Globus pallidus (tissue), 1 donor: ENCODE data around the gene SAT1.

Experiments
- DNase-seq: peaks from one replicate; pipeline ENCODE4 v3.0.0-alpha.2; 2015; ENCODE audit warnings: low spot score

The SAT1 gene

GRCh38 chrX:23810279-23810678 lies 27.3 kb downstream of the SAT1 start:
- DNase-seq, result no peak

GRCh38 chrX:23811108-23811651 lies 28.2 kb downstream of the SAT1 start:
- DNase-seq, result peak; percentile 40

- no peak for DNase-seq
These were observed 28.7 kb downstream of the SAT1 start for GRCh38 chrX:23811656-23812055.

- no peak for DNase-seq
These were observed 30.8 kb downstream of the SAT1 start for GRCh38 chrX:23813808-23814207.

- no peak for DNase-seq
These were observed 32.4 kb downstream of the SAT1 start for GRCh38 chrX:23815376-23815775.

- DNase-seq, result no peak
These were observed 33.2 kb downstream of the SAT1 start for GRCh38 chrX:23816179-23816578.

- DNase-seq, result no peak
These were observed 35.0 kb downstream of the SAT1 start for GRCh38 chrX:23817979-23818336.

GRCh38 chrX:23819385-23820234 lies 36.6 kb downstream of the SAT1 start:
- no peak for DNase-seq

- DNase-seq, result no peak
These were observed 37.3 kb downstream of the SAT1 start for GRCh38 chrX:23820235-23820782.

GRCh38 chrX:23821847-23822246 lies 38.9 kb downstream of the SAT1 start:
- DNase-seq, result no peak

GRCh38 chrX:23822397-23822796 lies 39.4 kb downstream of the SAT1 start:
- DNase-seq, result peak; percentile 79

- DNase-seq, result no peak
These were observed 39.9 kb downstream of the SAT1 start for GRCh38 chrX:23822841-23823240.

- DNase-seq, result no peak
These were observed 42.7 kb downstream of the SAT1 start for GRCh38 chrX:23825675-23826074.

- no peak for DNase-seq
These were observed 43.2 kb downstream of the SAT1 start for GRCh38 chrX:23826216-23826615.

GRCh38 chrX:23826653-23827052 lies 43.7 kb downstream of the SAT1 start:
- DNase-seq, result no peak

- DNase-seq, result no peak
These were observed 45.9 kb downstream of the SAT1 start for GRCh38 chrX:23828881-23829280.

GRCh38 chrX:23832721-23833120 lies 49.7 kb downstream of the SAT1 start:
- DNase-seq, result no peak
